Endothelial cell of umbilical vein (primary cell): ENCODE results near the gene WASF2.

Source experiments
- CTCF ChIP-seq, 2 donors: IDR thresholded peaks; 1 replicate in 1 of 2; 2 replicates in 1 of 2; pipeline ENCODE4 v1.5.1; 2011; ENCODE audit warnings: low read length in 2 of 2, mild to moderate bottlenecking in 2 of 2, moderate library complexity in 2 of 2, control low read depth in 1 of 2, inconsistent platforms in 1 of 2, low read depth in 1 of 2; ENCODE audit not compliant: insufficient read depth in 1 of 2; ENCODE audit errors: extremely low read depth in 1 of 2
- EZH2 ChIP-seq: IDR thresholded peaks from 2 replicates; pipeline ENCODE4 v1.6.1; 2012; ENCODE audit warnings: borderline replicate concordance, low read depth, mild to moderate bottlenecking, moderate library complexity, low read length, inconsistent platforms; ENCODE audit not compliant: severe bottlenecking
- FOS ChIP-seq: IDR thresholded peaks from 2 replicates; pipeline ENCODE4 v1.6.1; 2011; ENCODE audit warnings: mild to moderate bottlenecking, low read length, moderate library complexity, borderline replicate concordance; ENCODE audit not compliant: insufficient read depth
- JUN ChIP-seq: IDR thresholded peaks from 2 replicates; pipeline ENCODE4 v1.6.1; 2011; ENCODE audit warnings: borderline replicate concordance, low read depth; ENCODE audit not compliant: insufficient read length, insufficient read depth
- MAX ChIP-seq: IDR thresholded peaks from 2 replicates; pipeline ENCODE4 v1.6.1; 2011; ENCODE audit not compliant: insufficient read depth, insufficient read length
- MYC ChIP-seq: IDR thresholded peaks from one replicate; pipeline ENCODE4 v1.6.1; 2011; ENCODE audit warnings: mild to moderate bottlenecking, low read depth, low read length
- POLR2A ChIP-seq: IDR thresholded peaks from 2 replicates; pipeline ENCODE4 v1.6.1; 2012; ENCODE audit warnings: low read depth, mild to moderate bottlenecking, control low read depth, low read length
- POLR2AphosphoS5 ChIP-seq: IDR thresholded peaks from 2 replicates; pipeline ENCODE4 v1.6.1; 2012; ENCODE audit warnings: low read depth, mild to moderate bottlenecking, control low read depth, low read length, moderate library complexity; ENCODE audit not compliant: insufficient read depth

- no peak for TF ChIP-seq POLR2AphosphoS5
- no peak for TF ChIP-seq CTCF (IDR thresholded peaks at IDR 0.05; ENCODE audit: extremely low read depth in 1 of 2, insufficient read depth in 1 of 2, low read depth in 1 of 2, low read length in 2 of 2)
- TF ChIP-seq EZH2 = no peak
- TF ChIP-seq MAX = no peak
- TF ChIP-seq POLR2A = no peak
- TF ChIP-seq JUN = no peak
- no peak for TF ChIP-seq MYC
- TF ChIP-seq FOS = no peak
Observed at GRCh38 chr1:27483659-27484058, 6.3 kb downstream of the WASF2 start.
